Gastroesophageal sphincter (tissue), 3 donors: ENCODE results near the gene NIPAL4.
A peak's percentile ranks its signal among the peaks of the same experiment; 100 is the strongest.

Experiments used
- CTCF ChIP-seq, 4 experiments: fragments of 200-600 bp in 2 of 4; fragments of 450-650 bp in 2 of 4; sonication (generic) in 1 of 4; IDR thresholded peaks; one replicate each; pipeline ENCODE4 v1.5.1; 2017 to 2019; ENCODE audit warnings: antibody characterized with exemption in 4 of 4, mild to moderate bottlenecking in 2 of 4, moderate library complexity in 2 of 4
- EP300 ChIP-seq: sonication (generic); formaldehyde crosslinking; IDR thresholded peaks from one replicate; pipeline ENCODE4 v1.6.1; 2017; ENCODE audit warnings: antibody characterized with exemption, mild to moderate bottlenecking
- POLR2A ChIP-seq, 2 donors: fragments of 450-650 bp; IDR thresholded peaks; one replicate each; pipeline ENCODE4 v1.6.1; 2017; ENCODE audit warnings: antibody characterized with exemption in 2 of 2, mild to moderate bottlenecking in 2 of 2, moderate library complexity in 1 of 2
- POLR2AphosphoS5 ChIP-seq: sonication (generic); formaldehyde crosslinking; IDR thresholded peaks from one replicate; pipeline ENCODE4 v1.6.1; 2017; ENCODE audit warnings: antibody characterized with exemption

GRCh38 chr5:157431544-157432200 lies 28.3 kb upstream of the NIPAL4 start:
- TF ChIP-seq CTCF (IDR thresholded peaks at IDR 0.05): peak; percentile 37 to 70 (median 60)
- no peak for TF ChIP-seq POLR2A (IDR thresholded peaks at IDR 0.05)
- no peak for TF ChIP-seq EP300
- no peak for TF ChIP-seq POLR2AphosphoS5
